ENCODE results near the gene CAVIN2.

CAVIN2 gene

GRCh38 chr2:191864628-191865374 lies 17.9 kb upstream of the CAVIN2 start:
- DNase-seq = no peak

GRCh38 chr2:191863988-191864387 lies 17.1 kb upstream of the CAVIN2 start:
- no peak for DNase-seq

DNA sequence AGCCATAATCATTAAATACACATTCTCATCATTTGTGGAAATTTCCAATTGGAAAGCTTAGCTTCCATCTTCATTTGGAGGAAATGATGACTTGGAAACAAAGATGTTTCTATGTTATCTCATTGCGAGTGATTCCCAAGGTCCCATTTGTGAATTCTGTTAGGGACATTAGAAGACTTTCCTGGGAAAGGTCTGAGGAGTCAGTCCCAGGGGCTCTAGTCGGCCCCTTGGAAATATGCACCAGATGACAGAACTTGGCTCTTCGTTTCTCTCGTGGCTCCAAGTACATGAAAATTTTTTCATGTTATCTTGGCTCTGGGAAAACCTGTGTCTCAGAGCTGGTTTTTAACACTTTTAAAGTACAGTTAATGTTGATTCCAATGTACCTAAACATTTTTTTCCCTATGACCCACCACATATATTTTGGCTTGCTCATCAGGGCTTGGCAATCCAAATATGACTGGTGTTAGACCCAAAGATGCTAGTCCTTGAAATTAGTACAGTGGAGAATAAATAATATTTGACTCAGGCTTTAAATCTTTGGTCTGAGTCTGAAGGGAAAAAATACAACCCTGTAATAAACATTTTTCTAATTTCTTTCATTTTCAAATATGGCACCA lies 15.4 kb upstream of the CAVIN2 start:
- DNase-seq = no peak

GRCh38 chr2:191860760-191861466 lies 14.0 kb upstream of the CAVIN2 start:
- no peak for DNase-seq

GRCh38 chr2:191859681-191860080 lies 12.8 kb upstream of the CAVIN2 start:
- no peak for DNase-seq

DNA sequence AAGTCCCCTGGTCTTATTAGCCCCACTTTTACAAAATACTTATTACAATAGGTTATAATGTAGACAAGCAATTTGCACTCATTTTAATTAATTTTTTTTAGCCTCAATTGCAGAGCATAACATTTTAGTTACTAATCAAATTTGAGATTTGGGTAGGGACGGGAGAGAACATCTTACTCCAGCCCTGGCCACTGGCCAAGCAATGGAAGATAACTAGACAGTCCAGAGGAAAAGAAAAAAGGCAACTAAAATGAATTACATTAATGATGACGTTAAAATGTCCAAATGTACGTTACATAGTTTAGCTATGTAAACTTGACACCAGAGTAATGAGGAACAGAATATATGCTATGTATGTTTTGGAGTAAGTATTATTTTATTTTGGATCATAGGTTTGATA lies 11.0 kb upstream of the CAVIN2 start:
- no peak for DNase-seq

GRCh38 chr2:191857259-191857805 lies 10.4 kb upstream of the CAVIN2 start:
- DNase-seq = no peak

DNA sequence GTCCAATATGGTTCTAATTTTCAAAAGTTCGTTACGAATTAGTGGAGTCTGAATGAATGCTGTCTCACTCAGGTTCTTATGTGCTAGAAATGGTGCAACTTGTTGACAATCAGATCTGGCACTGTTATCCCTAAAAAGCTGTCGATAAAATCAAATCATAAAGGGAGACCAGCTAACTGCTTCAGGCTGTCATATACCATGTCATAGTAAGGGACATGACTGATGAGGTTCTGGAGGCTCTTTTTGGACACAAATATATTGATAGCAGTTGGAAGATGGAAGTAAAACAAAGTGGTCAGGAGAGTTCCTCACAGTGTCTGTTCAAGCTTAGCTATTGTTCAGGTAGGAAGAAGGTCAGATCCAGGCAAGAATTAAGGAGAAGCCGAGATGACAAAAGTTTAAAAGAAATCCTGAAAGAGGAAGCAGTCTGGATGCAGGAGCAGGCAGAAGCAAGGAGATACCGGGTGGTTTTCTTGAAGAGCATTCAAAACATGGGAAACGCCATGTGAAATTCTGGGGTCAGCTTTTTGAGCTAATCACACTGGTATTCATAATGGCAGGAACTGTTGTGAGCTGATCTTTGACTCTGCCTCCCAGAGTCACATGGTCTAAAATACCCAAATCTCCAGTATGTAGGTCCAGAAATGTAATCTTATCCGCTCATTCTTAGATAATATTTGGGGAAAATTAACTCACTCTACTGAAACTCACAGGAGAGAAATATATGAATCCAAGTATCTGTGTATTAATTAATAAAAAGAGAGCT lies 9.4 kb upstream of the CAVIN2 start:
- no peak for DNase-seq

DNA sequence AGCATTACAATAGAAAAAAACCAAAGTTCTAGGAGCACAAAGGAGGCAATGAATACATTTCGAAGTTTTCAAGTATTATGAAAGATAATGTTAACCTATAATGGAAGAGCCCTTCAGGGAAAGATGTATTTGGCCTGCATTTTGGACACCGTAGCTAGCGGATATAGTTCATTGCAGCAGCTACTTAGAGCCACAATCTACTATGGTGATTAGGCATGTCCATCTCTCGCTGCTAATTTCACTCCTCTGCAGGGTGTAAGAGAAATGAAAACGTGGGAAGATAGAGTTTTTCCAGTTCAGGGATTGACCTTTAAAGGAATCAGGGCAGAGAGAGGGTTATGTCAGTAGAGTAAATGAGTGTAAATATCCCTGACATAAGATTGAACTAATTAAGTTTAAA lies 8.5 kb upstream of the CAVIN2 start:
- DNase-seq = no peak

- no peak for DNase-seq
Observed at GRCh38 chr2:191854382-191855372, 7.8 kb upstream of the CAVIN2 start.

DNA sequence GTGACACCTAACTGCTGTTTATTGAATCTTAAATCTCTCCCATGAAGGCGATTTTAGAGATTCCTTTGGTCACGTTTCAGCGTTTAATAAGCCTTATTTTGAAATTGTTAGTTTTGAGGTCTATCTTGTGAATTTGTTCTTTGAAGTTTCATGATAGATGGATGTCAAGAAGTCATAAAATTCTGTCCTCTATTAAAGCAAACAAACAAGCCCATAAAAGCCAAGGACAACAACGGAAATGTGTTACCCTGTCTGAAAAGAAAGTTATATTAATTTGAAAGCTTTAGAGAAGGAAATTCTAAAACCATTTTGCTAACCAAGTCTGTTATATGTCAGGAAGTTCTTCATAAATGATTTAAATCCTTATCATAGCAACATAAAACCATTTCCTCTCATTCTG lies 7.0 kb upstream of the CAVIN2 start:
- DNase-seq = no peak

DNA sequence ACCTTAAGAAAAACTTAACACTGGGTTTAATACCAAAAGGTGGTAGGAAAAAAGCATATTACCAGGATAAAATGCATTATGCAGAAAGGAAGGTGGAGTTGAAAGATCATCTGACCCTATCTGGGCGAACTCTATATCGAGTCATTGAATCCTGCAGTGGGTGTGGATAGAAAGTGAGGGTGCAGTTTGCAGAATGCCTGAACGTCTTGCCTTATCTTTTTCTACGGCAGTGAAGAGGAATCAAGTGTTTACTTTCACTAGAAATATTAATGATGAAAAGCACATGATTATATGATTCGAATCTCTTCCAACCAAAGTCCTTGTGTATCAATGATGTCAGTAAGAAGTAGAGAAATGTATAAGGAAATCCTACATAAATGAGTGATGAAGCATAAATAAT lies 4.3 kb upstream of the CAVIN2 start:
- DNase-seq = no peak

DNA sequence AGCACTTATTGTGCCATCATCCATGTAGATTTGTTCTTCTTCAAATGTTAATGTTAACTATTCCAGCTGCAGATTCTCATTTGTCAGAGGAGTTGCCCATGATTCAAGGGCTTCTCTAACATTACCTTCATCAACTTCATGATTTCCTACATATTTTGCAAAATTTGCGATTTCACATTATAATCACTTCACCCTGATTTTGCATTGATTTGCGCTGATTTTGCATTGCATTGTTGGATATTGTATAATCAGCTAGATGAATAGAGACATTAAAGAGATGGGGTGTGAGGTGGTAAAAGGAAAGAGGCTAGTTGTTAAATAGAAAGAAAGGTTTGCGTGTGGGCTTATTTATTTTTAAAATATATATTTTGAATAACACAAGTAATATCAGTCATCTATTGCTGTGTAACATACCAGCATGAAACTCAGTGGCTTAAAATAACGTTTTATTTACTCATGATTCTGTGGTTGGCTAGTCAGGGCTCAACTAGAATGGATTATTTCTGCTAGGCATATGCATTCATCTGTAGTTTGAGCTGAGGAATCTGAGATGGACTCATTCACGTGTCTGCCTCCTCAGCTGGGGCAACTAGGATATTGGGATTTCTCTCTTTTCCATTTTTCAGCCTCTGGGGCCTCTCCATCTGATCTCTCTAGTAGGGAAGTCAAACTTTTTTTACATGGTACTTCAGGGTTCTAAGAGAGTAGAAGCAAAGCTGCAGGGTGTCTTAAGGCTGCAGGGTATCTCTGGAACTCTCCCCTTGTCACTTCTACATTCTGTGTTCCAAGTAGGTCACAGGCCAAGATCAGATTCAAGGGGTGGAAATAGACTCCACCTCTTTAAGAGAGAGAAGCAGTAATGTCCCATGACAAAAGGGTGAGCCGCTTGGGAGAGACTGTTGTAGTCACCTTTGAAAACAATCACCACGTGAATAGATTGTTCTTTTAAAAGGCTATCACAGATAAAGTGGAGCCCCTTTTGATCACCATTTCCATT lies 2.2 kb upstream of the CAVIN2 start:
- DNase-seq = no peak

GRCh38 chr2:191847764-191848163 lies 876 bp upstream of the CAVIN2 start:
- DNase-seq = no peak

DNA sequence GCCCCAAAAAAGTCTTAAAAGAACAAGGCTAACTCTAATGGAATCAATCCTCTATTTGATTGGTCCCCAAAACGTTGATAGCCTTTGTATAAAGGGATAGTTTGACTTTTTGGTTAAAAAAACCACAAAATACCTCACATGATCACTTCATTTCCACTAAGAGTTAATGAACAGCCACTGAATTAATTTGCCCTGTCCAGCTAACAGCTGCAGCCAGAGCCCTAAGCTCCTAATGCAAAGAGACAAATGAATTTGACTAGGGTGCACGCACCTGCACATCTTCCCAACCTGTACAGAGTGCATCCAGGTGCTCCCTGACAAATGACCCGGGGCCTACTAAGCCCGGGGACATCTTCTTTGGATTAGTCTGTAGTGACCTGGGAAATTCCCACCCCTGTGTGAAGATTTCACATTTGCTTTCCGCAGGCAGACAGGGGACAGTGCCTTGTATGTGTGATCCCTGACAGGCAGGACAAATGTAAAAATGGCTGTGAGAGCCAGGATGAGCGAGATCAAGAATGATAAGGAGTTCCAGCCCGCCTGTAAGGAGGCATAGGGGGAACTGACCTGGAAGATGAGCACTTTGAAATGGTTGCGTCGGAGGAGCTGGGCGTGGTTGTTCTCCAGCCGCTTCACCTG lies 893 bp downstream of the CAVIN2 start:
- DNase-seq = no peak

GRCh38 chr2:191845248-191845715 lies 1.6 kb downstream of the CAVIN2 start:
- no peak for DNase-seq

DNA sequence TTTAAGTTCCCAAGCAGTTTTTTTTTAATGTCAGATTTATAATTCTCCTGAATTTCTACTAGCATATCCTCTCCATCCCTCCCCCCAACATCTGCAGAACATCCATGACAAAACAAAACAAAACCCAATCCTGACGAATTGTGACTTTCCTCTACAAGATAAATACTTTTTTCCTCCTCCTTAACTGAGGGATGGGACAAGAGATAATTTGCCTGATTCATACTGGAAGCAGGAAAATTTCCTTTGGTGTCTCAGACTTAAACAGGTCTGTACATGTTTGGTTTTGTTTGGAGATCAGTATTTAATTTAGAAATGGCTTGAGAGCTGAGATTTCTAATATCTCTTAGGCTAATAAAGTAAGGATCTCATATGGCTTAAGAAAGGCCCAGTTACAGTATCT lies 2.2 kb downstream of the CAVIN2 start:
- DNase-seq = no peak

- no peak for DNase-seq
Observed at GRCh38 chr2:191840921-191841320, 6.0 kb downstream of the CAVIN2 start.

- DNase-seq = no peak
Observed at GRCh38 chr2:191839918-191840804, 6.7 kb downstream of the CAVIN2 start.

Data from NCI-H1092 (cell line).